ENCODE results near the gene RAB28.

DNA sequence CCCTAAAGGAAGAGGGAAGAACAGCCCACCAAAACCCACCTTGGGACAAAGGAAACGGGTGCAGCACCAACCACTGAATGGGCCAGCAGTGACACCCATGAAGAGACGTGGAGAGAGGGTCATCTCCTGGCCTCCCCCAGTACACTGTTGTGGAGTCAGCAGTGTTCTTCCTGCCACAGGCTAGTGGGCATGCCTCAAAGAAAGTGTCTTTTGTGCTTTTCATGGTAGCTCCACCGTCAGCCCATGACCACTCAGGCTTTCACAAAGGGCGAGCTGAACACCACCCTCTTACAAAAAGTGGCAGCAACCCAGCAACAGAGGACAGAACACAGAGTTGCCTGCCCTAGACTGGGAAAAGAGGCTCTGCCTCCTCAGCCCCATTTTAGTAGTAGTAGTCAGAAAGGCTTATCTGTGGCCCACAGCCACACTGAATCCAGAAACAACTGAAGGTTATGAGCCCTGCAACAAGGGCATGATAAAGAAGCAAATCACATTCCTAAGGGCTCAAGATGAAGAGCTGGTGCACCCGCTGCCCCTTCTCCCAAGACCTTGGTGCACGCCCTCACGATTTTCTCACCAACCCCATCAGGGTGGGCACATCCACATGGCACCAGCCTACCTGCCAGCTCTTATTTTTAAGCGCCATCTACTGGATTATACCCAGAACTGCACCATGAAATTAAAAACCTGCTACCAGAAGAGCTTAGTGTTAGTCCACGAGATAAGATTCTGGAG is 53.1 kb downstream of the RAB28 start:
- TF ChIP-seq POLR2A (IDR thresholded peaks at IDR 0.05) = no peak
- TF ChIP-seq, protein P1, sequence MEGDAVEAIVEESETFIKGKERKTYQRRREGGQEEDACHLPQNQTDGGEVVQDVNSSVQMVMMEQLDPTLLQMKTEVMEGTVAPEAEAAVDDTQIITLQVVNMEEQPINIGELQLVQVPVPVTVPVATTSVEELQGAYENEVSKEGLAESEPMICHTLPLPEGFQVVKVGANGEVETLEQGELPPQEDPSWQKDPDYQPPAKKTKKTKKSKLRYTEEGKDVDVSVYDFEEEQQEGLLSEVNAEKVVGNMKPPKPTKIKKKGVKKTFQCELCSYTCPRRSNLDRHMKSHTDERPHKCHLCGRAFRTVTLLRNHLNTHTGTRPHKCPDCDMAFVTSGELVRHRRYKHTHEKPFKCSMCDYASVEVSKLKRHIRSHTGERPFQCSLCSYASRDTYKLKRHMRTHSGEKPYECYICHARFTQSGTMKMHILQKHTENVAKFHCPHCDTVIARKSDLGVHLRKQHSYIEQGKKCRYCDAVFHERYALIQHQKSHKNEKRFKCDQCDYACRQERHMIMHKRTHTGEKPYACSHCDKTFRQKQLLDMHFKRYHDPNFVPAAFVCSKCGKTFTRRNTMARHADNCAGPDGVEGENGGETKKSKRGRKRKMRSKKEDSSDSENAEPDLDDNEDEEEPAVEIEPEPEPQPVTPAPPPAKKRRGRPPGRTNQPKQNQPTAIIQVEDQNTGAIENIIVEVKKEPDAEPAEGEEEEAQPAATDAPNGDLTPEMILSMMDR (IDR thresholded peaks at IDR 0.05) = no peak

All from lower leg skin (tissue), 3 donors.